Loucy (cell line): ENCODE measurements around the gene GRSF1.

Experiments
- H2AFZ ChIP-seq: fragments of 200-600 bp; sonication (generic); 2 replicates; pipeline ENCODE4 v1.6.0; 2016; ENCODE audit warnings: antibody characterized with exemption, mild to moderate bottlenecking, low read length, moderate library complexity
- H3F3A ChIP-seq: fragments of 200-600 bp; 2 replicates; pipeline ENCODE4 v1.6.0; 2016; ENCODE audit warnings: antibody characterized with exemption, low read depth, mild to moderate bottlenecking
- H3K27me3 ChIP-seq: fragments of 200-600 bp; sonication (generic); 2 replicates; pipeline ENCODE4 v1.6.1; 2014; ENCODE audit warnings: low read length, mild to moderate bottlenecking; ENCODE audit not compliant: insufficient read depth, poor library complexity, severe bottlenecking
- H3K36me3 ChIP-seq: fragments of 200-600 bp; sonication (generic); 2 replicates; pipeline ENCODE4 v1.6.1; 2016; ENCODE audit warnings: low read length; ENCODE audit not compliant: insufficient read depth
- H3K4me1 ChIP-seq: fragments of 200-600 bp; sonication (generic); 2 replicates; pipeline ENCODE4 v1.5.1; 2014; ENCODE audit warnings: low read length, mild to moderate bottlenecking; ENCODE audit not compliant: insufficient read depth, poor library complexity, severe bottlenecking
- H3K4me2 ChIP-seq: fragments of 200-600 bp; sonication (generic); 2 replicates; pipeline ENCODE4 v1.6.0; 2014; ENCODE audit warnings: antibody characterized with exemption, low read length, low read depth, mild to moderate bottlenecking; ENCODE audit not compliant: poor library complexity, severe bottlenecking
- H3K4me3 ChIP-seq: fragments of 200-600 bp; sonication (generic); 2 replicates; pipeline ENCODE4 v1.5.1; 2014; ENCODE audit warnings: low read length, mild to moderate bottlenecking, mixed read lengths; ENCODE audit not compliant: poor library complexity, severe bottlenecking
- H3K79me2 ChIP-seq: fragments of 200-600 bp; sonication (generic); 2 replicates; pipeline ENCODE4 v1.6.1; 2014; ENCODE audit warnings: low read length; ENCODE audit not compliant: insufficient read depth
- H3K9ac ChIP-seq: fragments of 200-600 bp; sonication (generic); 2 replicates; pipeline ENCODE4 v1.6.0; 2014; ENCODE audit warnings: mild to moderate bottlenecking, low read depth, low read length, moderate library complexity; ENCODE audit not compliant: poor library complexity, severe bottlenecking
- H3K9me2 ChIP-seq: fragments of 200-600 bp; sonication (generic); replicated peaks from 2 replicates; pipeline ENCODE4 v1.6.1; 2016; ENCODE audit warnings: low read depth, low read length, mixed read lengths
- H3K9me3 ChIP-seq: fragments of 200-600 bp; sonication (generic); 2 replicates; pipeline ENCODE4 v1.6.1; 2014; ENCODE audit warnings: mild to moderate bottlenecking, antibody characterized with exemption, low read length, low read depth; ENCODE audit not compliant: insufficient read depth
- H4K20me1 ChIP-seq: fragments of 200-600 bp; sonication (generic); 2 replicates; pipeline ENCODE4 v1.6.0; 2014; ENCODE audit warnings: antibody characterized with exemption, low read length, mild to moderate bottlenecking; ENCODE audit not compliant: insufficient read depth, poor library complexity, severe bottlenecking
- EZH2phosphoT487 ChIP-seq: fragments of 200-600 bp; IDR thresholded peaks from 2 replicates; pipeline ENCODE4 v1.6.1; 2018; ENCODE audit warnings: antibody characterized with exemption, mild to moderate bottlenecking, moderate library complexity, borderline replicate concordance
- TF ChIP-seq, protein P1 (sequence below): fragments of 200-600 bp; sonication (generic); conservative IDR thresholded peaks from 2 replicates; pipeline ENCODE4 v1.5.1; 2014; ENCODE audit warnings: mild to moderate bottlenecking, antibody characterized with exemption, low read length

The GRSF1 gene

DNA sequence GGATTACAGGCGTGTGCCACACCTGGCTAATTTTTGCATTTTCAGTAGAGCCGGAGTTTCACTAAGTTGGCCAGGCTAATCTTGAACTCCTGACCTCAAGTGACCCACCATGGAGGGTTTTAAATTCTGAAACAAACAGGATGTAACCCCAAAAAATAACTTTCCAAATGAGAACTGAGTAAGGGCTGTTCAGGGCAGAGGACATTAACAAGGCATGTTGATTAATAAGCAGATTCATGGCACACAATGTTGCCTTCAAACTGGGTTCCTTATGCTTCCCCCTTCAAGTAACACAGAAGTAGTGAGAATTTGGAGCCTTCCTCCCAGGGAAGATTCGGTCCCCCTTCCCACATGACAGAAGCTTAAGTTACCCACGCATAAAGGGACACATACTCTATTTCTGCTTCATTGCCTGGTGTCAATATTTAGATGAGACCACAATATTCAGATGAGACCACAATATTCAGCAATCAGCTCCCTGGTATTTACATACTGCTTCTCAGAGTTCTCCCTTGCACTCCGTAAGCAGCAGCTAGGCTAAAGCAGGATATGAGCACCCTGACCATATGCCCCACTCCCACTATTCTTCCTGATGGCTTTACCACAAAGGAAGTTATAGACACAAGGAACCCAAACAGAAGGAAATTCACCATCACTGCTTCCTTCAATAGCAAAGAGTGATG, 21.4 kb downstream of the GRSF1 start:
- H3K36me3 ChIP-seq, result peaks cover 42% of the 10 kb centered on the region
- TF ChIP-seq EZH2phosphoT487, result no peak
- TF ChIP-seq, protein P1, sequence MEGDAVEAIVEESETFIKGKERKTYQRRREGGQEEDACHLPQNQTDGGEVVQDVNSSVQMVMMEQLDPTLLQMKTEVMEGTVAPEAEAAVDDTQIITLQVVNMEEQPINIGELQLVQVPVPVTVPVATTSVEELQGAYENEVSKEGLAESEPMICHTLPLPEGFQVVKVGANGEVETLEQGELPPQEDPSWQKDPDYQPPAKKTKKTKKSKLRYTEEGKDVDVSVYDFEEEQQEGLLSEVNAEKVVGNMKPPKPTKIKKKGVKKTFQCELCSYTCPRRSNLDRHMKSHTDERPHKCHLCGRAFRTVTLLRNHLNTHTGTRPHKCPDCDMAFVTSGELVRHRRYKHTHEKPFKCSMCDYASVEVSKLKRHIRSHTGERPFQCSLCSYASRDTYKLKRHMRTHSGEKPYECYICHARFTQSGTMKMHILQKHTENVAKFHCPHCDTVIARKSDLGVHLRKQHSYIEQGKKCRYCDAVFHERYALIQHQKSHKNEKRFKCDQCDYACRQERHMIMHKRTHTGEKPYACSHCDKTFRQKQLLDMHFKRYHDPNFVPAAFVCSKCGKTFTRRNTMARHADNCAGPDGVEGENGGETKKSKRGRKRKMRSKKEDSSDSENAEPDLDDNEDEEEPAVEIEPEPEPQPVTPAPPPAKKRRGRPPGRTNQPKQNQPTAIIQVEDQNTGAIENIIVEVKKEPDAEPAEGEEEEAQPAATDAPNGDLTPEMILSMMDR, result no peak
- H3K27me3 ChIP-seq, result no peaks in the 10 kb centered on the region
- H3F3A ChIP-seq, result 0 out of 2 replicates have a peak, but pooled peaks cover 4% of the 10 kb centered on the region
- peaks cover 5% of the 10 kb centered on the region for H4K20me1 ChIP-seq
- H3K9me3 ChIP-seq, result no peaks in the 10 kb centered on the region
- H3K4me2 ChIP-seq, result peak overlapping the region; percentile 4
- no peak overlapping the region for H3K4me3 ChIP-seq
- H3K9ac ChIP-seq, result no peak overlapping the region
- no peaks in the 10 kb centered on the region for H3K79me2 ChIP-seq
- H2AFZ ChIP-seq, result no peak overlapping the region
- peaks cover 8% of the 10 kb centered on the region for H3K4me1 ChIP-seq
- no peaks in the 10 kb centered on the region for H3K9me2 ChIP-seq

DNA sequence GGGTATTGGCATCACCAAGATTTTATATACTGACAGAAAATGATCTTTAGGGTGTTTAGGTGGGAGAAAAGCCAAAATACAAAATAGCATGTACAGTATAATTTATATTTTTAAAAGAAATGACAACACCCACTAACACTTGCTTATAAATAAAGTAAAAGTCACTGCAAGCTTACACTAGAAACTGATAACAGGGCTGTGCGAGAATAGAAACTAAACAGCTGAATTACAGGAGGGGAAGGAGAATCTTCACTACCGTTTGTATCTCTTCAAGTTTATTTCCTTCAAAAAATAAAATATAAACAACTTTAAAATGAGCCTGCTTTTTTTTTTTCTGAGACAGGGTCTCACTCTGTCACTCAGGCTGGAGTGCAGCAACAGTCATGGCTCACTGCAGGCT, 22.8 kb downstream of the GRSF1 start:
- Histone ChIP-seq H3K4me1 (peaks cover 8% of the 10 kb centered on the region), H3K36me3 (peaks cover 30% of the 10 kb centered on the region), H4K20me1 (peaks cover 5% of the 10 kb centered on the region), H3K4me2 (no peak overlapping the region), H3K27me3 (no peaks in the 10 kb centered on the region), H3K9ac (no peak overlapping the region), H3K4me3 (no peak overlapping the region), H3F3A (0 out of 2 replicates have a peak, but pooled peaks cover 4% of the 10 kb centered on the region), H3K9me2 (no peaks in the 10 kb centered on the region), H3K9me3 (no peaks in the 10 kb centered on the region), H2AFZ (no peak overlapping the region), H3K79me2 (no peaks in the 10 kb centered on the region)
- TF ChIP-seq EZH2phosphoT487, result no peak
- TF ChIP-seq, protein P1, result no peak

DNA sequence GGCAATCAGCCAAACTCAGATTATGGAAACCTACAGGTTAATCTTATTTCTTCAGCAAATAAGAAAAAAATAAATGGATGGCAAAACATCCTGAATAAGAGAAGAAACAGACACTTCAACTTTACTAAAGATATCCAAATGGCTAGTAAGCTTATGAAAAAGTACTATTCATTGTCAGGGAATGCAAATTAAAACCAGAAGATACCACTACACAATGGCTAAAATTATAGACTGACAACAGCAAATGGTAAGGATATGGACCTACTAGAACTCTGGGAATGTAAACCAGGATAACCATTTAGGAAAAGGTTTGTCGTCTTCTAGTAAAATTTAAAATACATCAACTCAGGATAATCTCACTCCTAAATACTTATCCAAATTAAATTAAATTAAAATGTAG, 24.3 kb downstream of the GRSF1 start:
- Histone ChIP-seq H3K79me2 (no peaks in the 10 kb centered on the region), H3K4me3 (no peak overlapping the region), H3K4me1 (peaks cover 8% of the 10 kb centered on the region), H2AFZ (no peak overlapping the region), H3K4me2 (no peak overlapping the region), H3K27me3 (no peaks in the 10 kb centered on the region), H3K9me3 (no peaks in the 10 kb centered on the region), H3F3A (0 out of 2 replicates have a peak, but pooled peaks cover 4% of the 10 kb centered on the region), H3K9me2 (no peaks in the 10 kb centered on the region), H4K20me1 (peaks cover 5% of the 10 kb centered on the region), H3K9ac (no peak overlapping the region), H3K36me3 (peaks cover 20% of the 10 kb centered on the region)
- no peak for TF ChIP-seq EZH2phosphoT487
- TF ChIP-seq, protein P1, result no peak
